Activated T-cell treated with anti-CD3 and anti-CD28 coated beads, Interleukin-2, amount 50 U/mL, for 72 hours (primary cell): ENCODE measurements around the gene PALB2. TPM values are rescaled to one million over a fixed set of nuclear protein-coding genes. Genes with fewer than 3 reads are reported as not detected.

Source experiments
- ATAC-seq, 2 donors: fragments of 150-1000 bp; cut with Tn5 transposase; replicated peaks in 1 of 2; 2 replicates each; pipeline ENCODE4 v1.10.0; 2021; ENCODE audit warnings: moderate library complexity in 2 of 2, mild to moderate bottlenecking in 1 of 2
- DNase-seq, 2 donors: peaks; one replicate each; pipeline ENCODE4 v3.0.0; 2021 to 2022; ENCODE audit warnings: mixed read lengths in 1 of 2
- H3K27ac Mint-ChIP-seq: one replicate; pipeline ENCODE4 v1.8.0; 2022; ENCODE audit warnings: mild to moderate bottlenecking, moderate library complexity, mixed read lengths
- H3K27me3 Mint-ChIP-seq: one replicate; pipeline ENCODE4 v1.8.0; 2022; ENCODE audit warnings: low read depth, mixed read lengths
- H3K36me3 Mint-ChIP-seq, 2 donors: one replicate each; pipeline ENCODE4 v1.8.0; 2022; ENCODE audit warnings: mixed read lengths in 2 of 2, mild to moderate bottlenecking in 1 of 2; ENCODE audit not compliant: insufficient read depth in 2 of 2
- H3K4me1 Mint-ChIP-seq: one replicate; pipeline ENCODE4 v1.8.0; 2022; ENCODE audit warnings: low read depth, mixed read lengths
- H3K4me3 Mint-ChIP-seq, 2 donors: one replicate each; pipeline ENCODE4 v1.8.0; 2022; ENCODE audit warnings: mild to moderate bottlenecking in 2 of 2, mixed read lengths in 2 of 2, moderate library complexity in 2 of 2
- H3K9me3 Mint-ChIP-seq, 2 donors: one replicate each; pipeline ENCODE4 v1.8.0; 2022; ENCODE audit warnings: mixed read lengths in 2 of 2
- total RNA-seq, 2 donors: library from RNA; stranded (reverse); gene quantifications; one replicate each; pipeline ENCODE4 v1.2.3, GENCODE V29; 2022

Gene PALB2
- total RNA-seq, result 10 to 100 TPM; 22.2 to 31.7 TPM

DNA sequence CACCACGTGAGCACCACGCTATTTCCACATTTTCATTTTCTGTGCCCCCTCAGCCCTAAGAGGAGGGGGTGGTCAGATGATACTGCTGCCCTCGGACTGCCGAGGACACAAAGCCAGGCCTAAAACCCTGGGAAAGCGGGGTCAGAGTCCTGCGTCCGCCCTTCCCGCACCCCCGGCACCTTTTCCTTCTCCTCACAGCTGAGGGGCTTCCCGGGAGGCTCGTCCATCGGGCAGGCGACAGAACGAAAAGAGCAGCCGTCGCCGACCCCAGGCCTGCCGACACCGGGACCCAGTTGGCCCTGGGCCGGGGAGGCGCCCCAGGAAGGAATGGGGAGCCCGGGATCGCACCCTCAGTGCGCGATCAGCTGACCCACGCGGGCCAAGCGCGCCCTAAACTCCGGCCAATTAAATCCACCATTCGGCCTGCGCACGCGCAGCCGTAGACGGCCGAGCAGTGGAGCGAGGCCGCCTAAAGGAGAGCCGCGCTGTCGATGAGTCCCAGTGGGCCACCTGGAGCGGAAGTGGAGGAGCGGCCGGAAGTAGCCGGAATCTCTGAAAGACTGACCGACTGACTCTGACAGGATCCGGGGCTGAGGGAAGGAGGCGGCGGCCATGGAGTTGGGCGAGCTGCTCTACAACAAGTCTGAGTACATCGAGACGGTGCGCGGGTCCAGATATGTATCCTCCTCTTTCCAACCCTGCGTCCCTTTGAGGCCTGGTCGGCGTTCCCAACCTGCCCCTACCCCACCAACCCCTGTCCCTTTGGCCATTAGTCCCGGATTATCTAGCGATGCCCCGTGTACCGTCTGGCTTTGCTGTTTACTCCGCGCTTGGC, at the start of gene PALB2, which contains the start of gene DCTN5:
TSS of gene PALB2 (minus strand) at position 380 of the 835 bp plus-strand sequence. CDS start at position 227, 153 bp downstream.
TSS of gene DCTN5 (plus strand) at position 536 of the 835 bp plus-strand sequence. CDS start at position 613, 77 bp downstream.
- peak within 1 kb of the TSS; percentile 92 to 96 for H3K4me3 Mint-ChIP-seq
- DNase-seq, result peak; percentile 92
- peaks cover 12 to 34% of the 10 kb centered on the region in 2 donors for H3K36me3 Mint-ChIP-seq
- H3K4me1 Mint-ChIP-seq, result peaks cover 49% of the 10 kb centered on the region
- H3K27ac Mint-ChIP-seq, result peak within 1 kb of the TSS; percentile 96
- no peaks in the 10 kb centered on the region for H3K9me3 Mint-ChIP-seq
- ATAC-seq, result peak; percentile 99
- H3K27me3 Mint-ChIP-seq, result no peaks in the 10 kb centered on the region

DNA sequence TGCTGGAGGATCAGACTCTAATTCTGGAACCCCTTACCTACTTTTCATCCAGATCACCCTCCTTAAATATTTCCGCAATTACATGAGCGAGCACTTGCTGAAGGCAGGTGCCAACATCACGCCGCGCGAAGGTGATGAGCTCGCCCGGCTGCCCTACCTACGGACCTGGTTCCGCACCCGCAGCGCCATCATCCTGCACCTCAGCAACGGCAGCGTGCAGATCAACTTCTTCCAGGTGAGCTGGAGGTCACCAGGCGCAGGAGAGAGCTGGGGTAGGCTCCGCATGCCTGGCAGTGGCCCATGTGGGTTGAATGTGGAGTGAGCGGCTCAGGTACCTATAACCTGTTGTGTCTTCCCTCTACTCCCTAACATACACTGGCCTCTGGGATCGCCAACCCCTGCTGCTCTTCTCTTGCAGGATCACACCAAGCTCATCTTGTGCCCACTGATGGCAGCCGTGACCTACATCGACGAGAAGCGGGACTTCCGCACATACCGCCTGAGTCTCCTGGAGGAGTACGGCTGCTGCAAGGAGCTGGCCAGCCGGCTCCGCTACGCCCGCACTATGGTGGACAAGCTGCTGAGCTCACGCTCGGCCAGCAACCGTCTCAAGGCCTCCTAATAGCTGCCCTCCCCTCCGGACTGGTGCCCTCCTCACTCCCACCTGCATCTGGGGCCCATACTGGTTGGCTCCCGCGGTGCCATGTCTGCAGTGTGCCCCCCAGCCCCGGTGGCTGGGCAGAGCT, 48.5 kb upstream of the PALB2 start:
- ATAC-seq, result peak in 1 of 2 donors; percentile 25
- Mint-ChIP-seq H3K36me3 (peaks cover 13 to 27% of the 10 kb centered on the region in 2 donors), H3K4me1 (peaks cover 4% of the 10 kb centered on the region), H3K9me3 (no peaks in the 10 kb centered on the region), H3K27me3 (no peaks in the 10 kb centered on the region), H3K4me3 (no peak overlapping the region), H3K27ac (no peak overlapping the region)
- DNase-seq, result no peak

DNA sequence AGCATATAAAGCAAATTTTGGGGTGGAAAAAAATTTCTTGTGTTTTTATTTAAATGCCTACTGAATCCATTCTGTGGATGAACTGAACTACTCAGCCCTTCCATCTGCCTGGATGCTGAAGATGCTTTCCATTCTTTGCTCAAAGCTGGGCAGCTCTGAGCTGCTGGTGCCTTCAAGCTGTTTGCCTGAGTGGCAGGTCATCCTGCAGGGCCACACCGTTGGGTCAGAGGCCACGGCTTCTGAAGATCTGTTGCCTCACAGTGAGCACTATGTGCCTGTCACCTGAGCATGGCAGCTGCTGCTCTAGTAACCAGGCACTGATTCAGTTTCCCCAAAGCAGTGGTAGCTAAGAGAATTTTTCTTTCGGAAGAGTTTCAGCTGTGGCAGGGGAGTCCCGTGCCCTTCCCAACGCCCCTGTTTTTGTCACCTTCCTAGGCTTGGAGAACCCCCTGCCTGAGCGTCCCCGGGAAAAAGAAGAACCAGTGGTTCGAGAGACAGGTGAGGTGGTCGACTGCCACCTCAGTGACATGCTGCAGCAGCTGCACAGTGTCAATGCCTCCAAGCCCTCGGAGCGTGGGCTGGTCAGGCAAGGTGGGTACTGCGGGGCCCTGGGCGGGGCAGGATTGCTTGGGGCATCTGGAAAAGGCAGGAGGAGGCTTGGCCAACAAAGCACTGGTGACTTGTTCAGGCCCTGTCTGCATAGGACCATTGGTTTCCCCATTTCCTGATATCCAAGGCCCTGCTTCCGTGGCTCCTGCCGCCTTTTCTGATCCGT, 46.1 kb upstream of the PALB2 start:
- H3K4me1 Mint-ChIP-seq, result no peaks in the 10 kb centered on the region
- peaks cover 16 to 29% of the 10 kb centered on the region in 2 donors for H3K36me3 Mint-ChIP-seq
- no peaks in the 10 kb centered on the region for H3K9me3 Mint-ChIP-seq
- H3K27me3 Mint-ChIP-seq, result no peaks in the 10 kb centered on the region
- H3K27ac Mint-ChIP-seq, result peak overlapping the region; percentile 24
- ATAC-seq, result no peak
- H3K4me3 Mint-ChIP-seq, result no peak overlapping the region
- no peak for DNase-seq

DNA sequence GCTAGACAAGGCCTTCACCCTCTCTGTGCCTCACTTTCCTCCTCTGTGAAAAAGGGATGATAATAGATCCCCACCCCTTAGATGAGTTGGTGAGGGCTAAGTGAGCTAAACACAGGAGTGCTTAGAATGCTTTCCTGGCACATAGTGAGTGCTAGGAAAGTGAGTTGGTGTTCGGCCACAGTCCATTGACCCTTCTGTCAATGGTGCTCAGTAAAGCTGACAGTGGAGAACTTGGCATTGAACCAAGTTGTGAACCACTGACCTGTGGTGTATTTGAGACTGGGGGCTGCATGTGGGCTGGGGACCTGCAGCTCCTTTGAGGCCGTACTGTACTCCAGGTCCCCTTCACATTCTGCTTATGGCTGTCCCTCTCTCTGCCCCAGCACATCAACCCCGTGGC, 42.4 kb upstream of the PALB2 start:
- no peak for DNase-seq
- H3K4me3 Mint-ChIP-seq, result no peak overlapping the region
- peaks cover 22 to 24% of the 10 kb centered on the region in 2 donors for H3K36me3 Mint-ChIP-seq
- no peaks in the 10 kb centered on the region for H3K9me3 Mint-ChIP-seq
- H3K27me3 Mint-ChIP-seq, result no peaks in the 10 kb centered on the region
- H3K4me1 Mint-ChIP-seq, result peaks cover 19% of the 10 kb centered on the region
- no peak for ATAC-seq
- no peak overlapping the region for H3K27ac Mint-ChIP-seq

DNA sequence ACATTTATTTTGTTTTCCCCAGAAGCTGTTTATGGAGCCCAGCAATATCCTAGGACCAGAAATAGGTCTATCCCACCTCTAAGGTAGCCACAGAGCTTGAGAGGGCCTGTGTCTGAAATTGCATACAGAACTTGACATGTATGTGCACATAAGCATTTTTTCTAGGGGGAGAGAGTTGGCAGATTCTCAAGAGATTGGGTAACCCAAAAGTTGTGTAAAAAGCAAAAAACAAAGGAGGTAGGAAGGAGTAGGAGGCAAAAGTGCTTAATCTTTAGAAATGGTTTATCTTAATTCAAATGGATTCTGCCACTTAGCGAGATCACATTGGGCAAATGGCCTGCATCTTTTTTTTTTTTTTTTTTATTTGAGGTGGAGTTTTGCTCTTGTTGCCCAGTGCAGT, 41.1 kb upstream of the PALB2 start:
- Mint-ChIP-seq H3K36me3 (peaks cover 15 to 16% of the 10 kb centered on the region in 2 donors), H3K4me3 (no peak overlapping the region), H3K27ac (no peak overlapping the region)

DNA sequence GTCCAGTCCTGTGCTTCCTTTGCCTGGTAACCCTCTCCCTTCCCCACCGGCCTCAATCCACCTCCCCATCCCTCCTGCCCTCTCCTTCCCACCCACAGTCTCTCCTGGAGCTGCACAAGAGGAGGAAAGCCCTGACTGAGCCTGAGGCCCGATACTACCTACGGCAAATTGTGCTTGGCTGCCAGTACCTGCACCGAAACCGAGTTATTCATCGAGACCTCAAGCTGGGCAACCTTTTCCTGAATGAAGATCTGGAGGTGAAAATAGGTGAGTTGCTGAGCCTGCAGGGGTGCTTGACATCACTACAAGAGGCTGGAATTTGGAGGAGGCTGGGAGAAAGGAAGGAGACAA, 38.9 kb upstream of the PALB2 start:
- DNase-seq, result no peak
- H3K27ac Mint-ChIP-seq, result no peak overlapping the region
- no peaks in the 10 kb centered on the region for H3K9me3 Mint-ChIP-seq

More for the DNA sequence above, 41.1 kb upstream of the PALB2 start:
- Mint-ChIP-seq H3K4me1 (peaks cover 30% of the 10 kb centered on the region), H3K27me3 (no peaks in the 10 kb centered on the region), H3K9me3 (no peaks in the 10 kb centered on the region)
- ATAC-seq, result no peak
- DNase-seq, result no peak

DNA sequence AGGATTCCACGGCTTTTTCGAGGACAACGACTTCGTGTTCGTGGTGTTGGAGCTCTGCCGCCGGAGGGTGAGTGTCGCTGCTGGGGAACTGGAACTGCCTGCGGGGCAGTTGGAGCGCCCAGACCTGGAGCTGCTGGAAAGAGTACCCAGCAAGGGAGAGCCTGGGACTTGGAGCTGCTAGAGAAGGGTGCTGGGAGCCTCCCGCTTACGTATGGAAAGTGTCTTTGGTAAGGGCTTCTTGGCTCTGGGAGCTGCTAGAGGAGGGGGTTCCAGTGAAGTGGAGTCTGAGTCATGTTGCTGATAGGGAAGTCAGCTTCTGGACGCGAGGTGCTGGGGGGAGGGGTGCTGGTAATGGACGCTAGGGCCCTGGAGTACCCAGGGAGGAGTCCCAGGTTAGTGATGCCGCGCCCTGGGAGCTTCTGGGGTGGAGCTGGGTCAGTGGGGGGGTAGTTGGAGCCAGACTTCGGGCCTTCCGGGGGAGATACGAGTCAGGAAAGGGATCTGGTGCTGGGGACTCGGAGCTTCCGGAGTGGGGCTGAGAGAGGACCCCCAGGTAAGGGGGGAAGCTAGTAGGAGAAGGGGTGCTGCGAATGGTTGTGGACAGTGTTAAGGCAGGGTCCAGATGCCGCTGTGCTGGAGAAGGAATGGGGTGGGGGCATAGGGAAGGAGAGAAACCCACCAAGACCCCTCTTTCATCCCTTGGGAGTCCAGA, 38.3 kb upstream of the PALB2 start:
- no peaks in the 10 kb centered on the region for H3K27me3 Mint-ChIP-seq
- peaks cover 8 to 13% of the 10 kb centered on the region in 2 donors for H3K36me3 Mint-ChIP-seq
- H3K4me3 Mint-ChIP-seq, result peak overlapping the region; percentile 96
- no peaks in the 10 kb centered on the region for H3K9me3 Mint-ChIP-seq
- peak; percentile 8 to 18 for ATAC-seq
- H3K4me1 Mint-ChIP-seq, result peaks cover 30% of the 10 kb centered on the region
- peak; percentile 17 to 24 for DNase-seq
- H3K27ac Mint-ChIP-seq, result peak overlapping the region; percentile 70

More for the DNA sequence above, 38.9 kb upstream of the PALB2 start:
- Mint-ChIP-seq H3K36me3 (peaks cover 8 to 13% of the 10 kb centered on the region in 2 donors), H3K4me1 (peaks cover 30% of the 10 kb centered on the region), H3K27me3 (no peaks in the 10 kb centered on the region), H3K4me3 (peak overlapping the region; percentile 96)
- ATAC-seq, result no peak

DNA sequence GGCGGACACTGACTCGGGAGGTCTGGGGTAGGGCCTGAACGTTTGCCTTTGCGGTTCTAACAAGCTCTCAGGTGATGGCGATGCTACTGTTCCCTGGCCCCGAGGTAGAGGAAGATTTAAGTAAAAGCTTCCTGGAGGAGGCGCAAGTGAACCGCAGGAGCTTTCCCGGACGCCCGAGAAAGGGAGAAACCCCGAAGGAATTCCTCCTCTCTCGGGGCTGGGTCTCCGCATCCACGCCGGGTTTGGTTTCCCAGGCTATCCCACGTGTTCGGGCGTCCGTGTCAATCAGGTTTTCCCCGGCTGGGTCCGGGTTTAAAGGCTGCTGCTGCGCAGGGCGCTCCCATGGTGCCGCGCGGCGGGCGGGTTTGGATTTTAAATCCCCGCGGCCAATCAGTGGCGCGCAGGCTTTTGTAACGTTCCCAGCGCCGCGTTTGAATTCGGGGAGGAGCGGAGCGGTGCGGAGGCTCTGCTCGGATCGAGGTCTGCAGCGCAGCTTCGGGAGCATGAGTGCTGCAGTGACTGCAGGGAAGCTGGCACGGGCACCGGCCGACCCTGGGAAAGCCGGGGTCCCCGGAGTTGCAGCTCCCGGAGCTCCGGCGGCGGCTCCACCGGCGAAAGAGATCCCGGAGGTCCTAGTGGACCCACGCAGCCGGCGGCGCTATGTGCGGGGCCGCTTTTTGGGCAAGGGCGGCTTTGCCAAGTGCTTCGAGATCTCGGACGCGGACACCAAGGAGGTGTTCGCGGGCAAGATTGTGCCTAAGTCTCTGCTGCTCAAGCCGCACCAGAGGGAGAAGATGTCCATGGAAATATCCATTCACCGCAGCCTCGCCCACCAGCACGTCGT, 37.5 kb upstream of the PALB2 start, which contains the start of gene PLK1:
TSS of gene PLK1 (plus strand) at position 460 of the 844 bp plus-strand sequence. CDS start at position 504, 44 bp downstream.
- ATAC-seq (peak; percentile 95 to 97), DNase-seq (peak; percentile 83)
- peak within 1 kb of the TSS; percentile 70 for H3K27ac Mint-ChIP-seq
- H3K36me3 Mint-ChIP-seq, result peaks cover 8 to 10% of the 10 kb centered on the region in 2 donors
- no peaks in the 10 kb centered on the region for H3K9me3 Mint-ChIP-seq
- peak within 1 kb of the TSS; percentile 96 for H3K4me3 Mint-ChIP-seq
- no peaks in the 10 kb centered on the region for H3K27me3 Mint-ChIP-seq
- H3K4me1 Mint-ChIP-seq, result peaks cover 30% of the 10 kb centered on the region

DNA sequence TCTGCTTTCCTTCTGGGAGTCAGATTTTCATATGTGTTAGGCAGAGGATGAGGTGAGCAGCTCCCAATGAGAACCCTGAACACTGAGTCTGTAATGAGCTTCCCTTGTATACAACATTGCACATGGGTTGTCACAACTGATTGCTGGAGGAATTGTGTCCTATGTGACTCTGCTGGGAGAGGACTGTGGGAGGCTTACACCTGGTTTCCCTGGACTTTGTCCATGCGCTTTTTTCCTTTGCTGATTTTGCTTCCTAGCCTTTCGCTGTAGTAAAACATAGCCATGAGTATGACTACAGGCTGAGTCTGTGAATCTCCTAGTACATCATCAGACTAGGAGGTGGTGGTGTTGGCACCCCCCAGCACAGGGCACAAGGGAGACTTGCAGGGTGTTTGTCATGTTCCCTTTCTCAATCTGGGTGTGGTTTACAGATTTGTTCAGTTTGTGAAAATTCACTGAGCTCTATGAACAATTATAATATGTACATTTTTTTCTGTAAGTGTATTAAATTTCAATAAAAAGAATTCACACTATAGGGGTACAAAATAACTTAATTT, 35.9 kb upstream of the PALB2 start:
- Mint-ChIP-seq H3K4me3 (no peak overlapping the region), H3K27ac (no peak overlapping the region), H3K27me3 (no peaks in the 10 kb centered on the region), H3K36me3 (peaks cover 3 to 8% of the 10 kb centered on the region in 2 donors), H3K4me1 (peaks cover 30% of the 10 kb centered on the region), H3K9me3 (no peaks in the 10 kb centered on the region)
- DNase-seq (no peak), ATAC-seq (no peak)

DNA sequence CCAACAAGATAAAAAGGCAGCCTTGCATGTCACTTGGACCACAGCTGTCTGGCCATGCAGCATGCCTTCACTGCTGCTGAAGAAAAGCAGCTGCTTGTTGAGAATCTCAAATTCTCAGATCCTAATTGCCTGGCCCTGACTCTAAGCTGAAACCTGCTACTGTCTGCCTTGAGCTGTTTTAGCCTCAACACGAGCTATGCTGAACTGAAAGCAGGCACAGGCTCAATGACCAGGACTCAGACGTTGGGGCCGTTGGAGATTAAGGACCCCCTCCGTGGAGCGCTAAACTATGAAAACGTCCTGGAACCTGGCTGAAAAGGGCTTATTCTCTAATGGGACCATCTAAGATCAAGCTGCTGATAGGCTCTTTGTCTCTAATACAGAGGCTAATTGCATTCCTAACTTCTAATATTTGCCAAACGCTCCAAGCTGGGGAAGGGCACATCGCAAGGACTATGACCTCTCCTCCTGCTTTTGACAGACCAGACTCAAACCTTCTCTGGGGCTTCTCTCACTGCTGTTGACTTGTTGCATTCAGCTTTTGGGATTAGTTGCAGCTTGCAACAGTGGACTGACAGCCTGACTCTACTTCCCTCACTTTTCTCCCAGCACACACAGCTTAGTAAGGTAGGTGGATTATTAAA, 33.0 kb upstream of the PALB2 start:
- no peak for ATAC-seq
- no peak for DNase-seq
- Mint-ChIP-seq H3K36me3 (peaks cover 5 to 10% of the 10 kb centered on the region in 2 donors), H3K4me3 (no peak overlapping the region), H3K4me1 (peaks cover 32% of the 10 kb centered on the region), H3K9me3 (no peaks in the 10 kb centered on the region), H3K27me3 (no peaks in the 10 kb centered on the region), H3K27ac (no peak overlapping the region)
